Neural cell (in vitro differentiated cells): ENCODE data around the gene SND1. TPM values are rescaled to one million over a fixed set of nuclear protein-coding genes. Genes with fewer than 3 reads are reported as not detected.

ENCODE experiments used
- H2AFZ ChIP-seq: fragments of 200-600, 300-800 bp; sonication (generic), shearing (Covaris generic); 2 replicates; pipeline ENCODE4 v1.6.0; 2014; ENCODE audit warnings: low read depth, mild to moderate bottlenecking, antibody characterized with exemption, low read length, moderate library complexity
- H3F3A ChIP-seq: fragments of 200-600 bp; shearing (Covaris generic); 2 replicates; pipeline ENCODE4 v1.6.1; 2016; ENCODE audit warnings: mild to moderate bottlenecking, moderate library complexity, mixed read lengths, antibody characterized with exemption, low read length; ENCODE audit not compliant: insufficient read depth, poor library complexity, severe bottlenecking
- H3K27ac ChIP-seq: fragments of 200-600, 300-800 bp; sonication (generic), shearing (Covaris generic); 2 replicates; pipeline ENCODE4 v1.5.1; 2014; ENCODE audit warnings: mild to moderate bottlenecking, low read length, moderate library complexity
- H3K27me3 ChIP-seq: fragments of 300-800, 200-600 bp; sonication (generic), shearing (Covaris generic); 2 replicates; pipeline ENCODE4 v1.6.0; 2014; ENCODE audit warnings: mild to moderate bottlenecking, low read depth, low read length, moderate library complexity; ENCODE audit not compliant: insufficient read depth
- H3K36me3 ChIP-seq: fragments of 300-800, 200-600 bp; sonication (generic), shearing (Covaris generic); 2 replicates; pipeline ENCODE4 v1.5.1; 2014; ENCODE audit warnings: mild to moderate bottlenecking, antibody characterized with exemption, low read length, moderate library complexity; ENCODE audit not compliant: insufficient read depth
- H3K4me2 ChIP-seq: fragments of 300-800, 200-600 bp; sonication (generic), shearing (Covaris generic); 2 replicates; pipeline ENCODE4 v1.6.0; 2014; ENCODE audit warnings: mild to moderate bottlenecking, low read length
- H3K4me3 ChIP-seq: fragments of 300-800, 200-600 bp; sonication (generic), shearing (Covaris generic); 2 replicates; pipeline ENCODE4 v1.5.1; 2014; ENCODE audit warnings: mild to moderate bottlenecking, low read length, moderate library complexity
- H3K79me2 ChIP-seq: fragments of 200-600 bp; shearing (Covaris generic); replicated peaks from 2 replicates; pipeline ENCODE4 v1.6.0; 2014; ENCODE audit warnings: mild to moderate bottlenecking, low read length, moderate library complexity; ENCODE audit not compliant: insufficient read depth
- H3K9ac ChIP-seq: fragments of 300-800, 200-600 bp; sonication (generic), shearing (Covaris generic); 2 replicates; pipeline ENCODE4 v1.6.1; 2016; ENCODE audit warnings: mild to moderate bottlenecking, low read length, mixed read lengths
- H3K9me2 ChIP-seq: fragments of 200-600 bp; shearing (Covaris generic); 2 replicates; pipeline ENCODE4 v1.6.1; 2016; ENCODE audit warnings: mild to moderate bottlenecking, low read length, mixed read lengths; ENCODE audit not compliant: insufficient read depth
- H3K9me3 ChIP-seq: fragments of 200-600, 300-800 bp; sonication (generic), shearing (Covaris generic); 2 replicates; pipeline ENCODE4 v1.6.1; 2016; ENCODE audit warnings: mild to moderate bottlenecking, mixed run types, low read length, moderate library complexity, mixed read lengths
- H4K20me1 ChIP-seq: fragments of 200-600 bp; shearing (Covaris generic); 2 replicates; pipeline ENCODE4 v1.6.1; 2016; ENCODE audit warnings: mild to moderate bottlenecking, mixed run types; ENCODE audit not compliant: insufficient read depth
- EP300 ChIP-seq: fragments of 450-650 bp; conservative IDR thresholded peaks from 2 replicates; pipeline ENCODE4 v1.6.1; 2014; ENCODE audit warnings: antibody characterized with exemption, mild to moderate bottlenecking, moderate library complexity; ENCODE audit not compliant: poor library complexity, severe bottlenecking
- EZH2 ChIP-seq: fragments of 200-600, 300-800 bp; shearing (Covaris generic), sonication (generic); IDR thresholded peaks from 2 replicates; pipeline ENCODE4 v1.6.1; 2014; ENCODE audit warnings: antibody characterized with exemption, low read length, borderline replicate concordance, mild to moderate bottlenecking; ENCODE audit not compliant: insufficient read depth, poor library complexity, severe bottlenecking
- MXI1 ChIP-seq: fragments of 450-650 bp; conservative IDR thresholded peaks from 2 replicates; pipeline ENCODE4 v1.6.1; 2014; ENCODE audit warnings: antibody characterized with exemption, mild to moderate bottlenecking; ENCODE audit not compliant: poor library complexity, severe bottlenecking
- POLR2AphosphoS5 ChIP-seq: IDR thresholded peaks from 2 replicates; pipeline ENCODE4 v1.6.1; 2012
- RAD21 ChIP-seq: fragments of 450-650 bp; conservative IDR thresholded peaks from 2 replicates; pipeline ENCODE4 v1.6.1; 2014; ENCODE audit warnings: antibody characterized with exemption, mild to moderate bottlenecking, moderate library complexity
- REST ChIP-seq: IDR thresholded peaks from 2 replicates; pipeline ENCODE4 v1.6.1; 2012; ENCODE audit warnings: borderline replicate concordance
- SMC3 ChIP-seq: fragments of 450-650 bp; conservative IDR thresholded peaks from 2 replicates; pipeline ENCODE4 v1.6.1; 2014; ENCODE audit warnings: antibody characterized with exemption, mild to moderate bottlenecking, moderate library complexity; ENCODE audit not compliant: poor library complexity
- TAF1 ChIP-seq: IDR thresholded peaks from 2 replicates; pipeline ENCODE4 v1.6.1; 2012; ENCODE audit warnings: low read depth
- polyA plus RNA-seq: library from polyadenylated mRNA; depleted of rRNA; stranded (reverse); fragments of >200 nt; gene quantifications from 2 replicates; pipeline ENCODE4 v1.2.3, GENCODE V29; 2014
- TF ChIP-seq, protein P1 (sequence below): fragments of 450-650 bp; IDR thresholded peaks from 2 replicates; pipeline ENCODE4 v1.5.1; 2014; ENCODE audit warnings: antibody characterized with exemption, mild to moderate bottlenecking, moderate library complexity; ENCODE audit not compliant: poor library complexity, severe bottlenecking

The SND1 gene
- polyA plus RNA-seq, 1 donor from 2014 or later: 37.4 TPM

GRCh38 chr7:127900141-127900540, 248.1 kb downstream of the SND1 start:
- H3K79me2 ChIP-seq: no peaks in the 10 kb centered on the region
- no peak overlapping the region for H3K4me3 ChIP-seq
- H3K4me2 ChIP-seq: no peak overlapping the region
- no peak overlapping the region for H3K9ac ChIP-seq
- no peak overlapping the region for H3K27ac ChIP-seq
- no peaks in the 10 kb centered on the region for H4K20me1 ChIP-seq
- H3K9me2 ChIP-seq: no peaks in the 10 kb centered on the region
- no peaks in the 10 kb centered on the region for H3F3A ChIP-seq
- TF ChIP-seq, protein P1, sequence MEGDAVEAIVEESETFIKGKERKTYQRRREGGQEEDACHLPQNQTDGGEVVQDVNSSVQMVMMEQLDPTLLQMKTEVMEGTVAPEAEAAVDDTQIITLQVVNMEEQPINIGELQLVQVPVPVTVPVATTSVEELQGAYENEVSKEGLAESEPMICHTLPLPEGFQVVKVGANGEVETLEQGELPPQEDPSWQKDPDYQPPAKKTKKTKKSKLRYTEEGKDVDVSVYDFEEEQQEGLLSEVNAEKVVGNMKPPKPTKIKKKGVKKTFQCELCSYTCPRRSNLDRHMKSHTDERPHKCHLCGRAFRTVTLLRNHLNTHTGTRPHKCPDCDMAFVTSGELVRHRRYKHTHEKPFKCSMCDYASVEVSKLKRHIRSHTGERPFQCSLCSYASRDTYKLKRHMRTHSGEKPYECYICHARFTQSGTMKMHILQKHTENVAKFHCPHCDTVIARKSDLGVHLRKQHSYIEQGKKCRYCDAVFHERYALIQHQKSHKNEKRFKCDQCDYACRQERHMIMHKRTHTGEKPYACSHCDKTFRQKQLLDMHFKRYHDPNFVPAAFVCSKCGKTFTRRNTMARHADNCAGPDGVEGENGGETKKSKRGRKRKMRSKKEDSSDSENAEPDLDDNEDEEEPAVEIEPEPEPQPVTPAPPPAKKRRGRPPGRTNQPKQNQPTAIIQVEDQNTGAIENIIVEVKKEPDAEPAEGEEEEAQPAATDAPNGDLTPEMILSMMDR: no peak
- TF ChIP-seq POLR2AphosphoS5 (no peak), RAD21 (no peak), TAF1 (no peak), EZH2 (no peak), MXI1 (no peak), SMC3 (no peak), REST (no peak), EP300 (no peak)
- no peak overlapping the region for H2AFZ ChIP-seq
- H3K9me3 ChIP-seq: no peaks in the 10 kb centered on the region
- no peaks in the 10 kb centered on the region for H3K36me3 ChIP-seq
- no peaks in the 10 kb centered on the region for H3K27me3 ChIP-seq

- H3K4me3 ChIP-seq: no peak overlapping the region
Observed at GRCh38 chr7:127900732-127901685, 249.0 kb downstream of the SND1 start.

More at GRCh38 chr7:127900732-127901685, 249.0 kb downstream of the SND1 start:
- TF ChIP-seq EZH2 (no peak), TAF1 (no peak), EP300 (no peak), POLR2AphosphoS5 (no peak), REST (no peak), MXI1 (no peak), RAD21 (no peak), SMC3 (no peak)
- TF ChIP-seq, protein P1: no peak
- Histone ChIP-seq H3K9me2 (no peaks in the 10 kb centered on the region), H3K36me3 (no peaks in the 10 kb centered on the region), H4K20me1 (no peaks in the 10 kb centered on the region), H3K27ac (no peak overlapping the region), H3K79me2 (no peaks in the 10 kb centered on the region), H3K9ac (no peak overlapping the region), H3K27me3 (no peaks in the 10 kb centered on the region), H3K9me3 (no peaks in the 10 kb centered on the region), H3F3A (no peaks in the 10 kb centered on the region), H2AFZ (no peak overlapping the region), H3K4me2 (no peak overlapping the region)
